Adrenal gland (tissue), 5 donors: ENCODE measurements around the gene IL9.

Source experiments
- CTCF ChIP-seq, 6 experiments: fragments of 450-650 bp in 4 of 6; fragments of 200-600 bp in 2 of 6; sonication (generic) in 1 of 6; IDR thresholded peaks; 1 replicate in 5 of 6; 2 replicates in 1 of 6; pipeline versions ENCODE4 v1.5.1 to v1.8.0; 2016 to 2021; ENCODE audit warnings: antibody characterized with exemption in 6 of 6, mild to moderate bottlenecking in 2 of 6, moderate library complexity in 1 of 6
- POLR2A ChIP-seq, 2 donors: fragments of 450-650 bp; IDR thresholded peaks; one replicate each; pipeline ENCODE4 v1.6.1; 2017; ENCODE audit warnings: antibody characterized with exemption in 2 of 2, mild to moderate bottlenecking in 2 of 2, moderate library complexity in 1 of 2
- donor health status: DM: no; HTN: no; CAD: no.

- no peak for TF ChIP-seq CTCF (IDR thresholded peaks at IDR 0.05)
- TF ChIP-seq POLR2A (IDR thresholded peaks at IDR 0.05), result no peak
Measured at GRCh38 chr5:135864503-135865435, 30.9 kb downstream of the IL9 start.
